Measurements from ENCODE around the gene ONECUT3. TPM values are rescaled to one million over a fixed set of nuclear protein-coding genes. Genes with fewer than 3 reads are reported as not detected.

ONECUT3 gene
- total and polyA plus RNA-seq, 8 donors, result 0.13 TPM; not detected in 7

- Histone ChIP-seq H3K4me1 (peaks cover 0 to 5% (median 0%) of the 10 kb centered on the region in 3 donors), H3K36me3 (peaks cover 0 to under 1% (median 0%) of the 10 kb centered on the region in 3 donors), H3K27me3 (no peaks in the 10 kb centered on the region), H3K4me3 (no peak overlapping the region), H3K9me3 (no peaks in the 10 kb centered on the region), H3K27ac (no peak overlapping the region)
- TF ChIP-seq CTCF (IDR thresholded peaks at IDR 0.05), result no peak
- intact Hi-C loops (cut with DNase I), result no loop called here
- ATAC-seq (no peak), FAIRE-seq (no peak), DNase-seq (peak in 2 of 6 donors; percentile 39 to 79)
- WGBS, 2 donors, result 82 to 89% methylated on average over 18 to 19 of the region's 19 CpGs
These were observed 57.3 kb downstream of the ONECUT3 start for GRCh38 chr19:1810439-1811160.

- DNase-seq (peak; percentile 66 to 93 (median 90)), FAIRE-seq (no peak), ATAC-seq (peak; percentile 15 to 62 (median 50))
- peak overlapping the region in 2 of 4 donors; percentile 47 to 59 for H3K4me3 ChIP-seq
- no peaks in the 10 kb centered on the region for H3K9me3 ChIP-seq
- H3K27ac ChIP-seq, result peak overlapping the region in 1 of 4 donors; percentile 53
- WGBS, 2 donors, result 15 to 22% methylated on average over 9 to 13 of the region's 13 CpGs
- peaks cover 0 to 5% (median 0%) of the 10 kb centered on the region in 3 donors for H3K4me1 ChIP-seq
- no peaks in the 10 kb centered on the region for H3K27me3 ChIP-seq
- TF ChIP-seq CTCF (IDR thresholded peaks at IDR 0.05), result no peak
- intact Hi-C loops (cut with DNase I), result no loop called here
- peaks cover 0 to 9% (median 3%) of the 10 kb centered on the region in 3 donors for H3K36me3 ChIP-seq
These were observed 58.2 kb downstream of the ONECUT3 start for GRCh38 chr19:1811472-1811894.

DNA sequence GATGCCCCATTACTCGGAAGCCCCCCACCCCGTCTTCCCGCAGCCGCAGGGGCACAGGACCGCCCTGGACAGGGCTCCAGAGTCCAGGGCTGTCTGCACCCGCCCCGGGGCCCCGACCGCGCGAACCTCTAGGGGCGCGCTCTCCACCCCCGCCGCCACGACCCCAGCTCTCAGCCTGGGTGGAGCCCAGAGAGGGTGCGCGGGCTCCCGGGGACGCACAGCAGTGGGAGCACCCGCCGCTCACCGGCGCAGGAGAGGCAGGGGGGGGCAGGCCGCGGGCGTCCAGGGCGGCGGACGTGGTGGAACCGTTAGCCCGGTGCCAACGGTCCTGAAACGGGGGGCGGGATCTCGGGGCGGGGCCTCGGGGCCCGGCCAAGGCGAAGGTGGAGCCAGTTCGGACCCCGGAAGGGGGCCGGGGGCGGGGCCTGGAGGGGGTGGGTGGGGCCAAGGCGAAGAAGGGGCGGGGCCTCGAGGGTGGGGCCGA is 58.7 kb downstream of the ONECUT3 start, which contains the start of gene ATP8B3:
Gene ATP8B3, minus strand, starts transcription at position 335 of the 484 bp plus-strand sequence. CDS start 540 bp downstream, outside the sequence.
- TF ChIP-seq CTCF (IDR thresholded peaks at IDR 0.05), result no peak
- H3K36me3 ChIP-seq, result peaks cover 0 to 14% (median 3%) of the 10 kb centered on the region in 3 donors
- 2 to 3% methylated on average over 32 to 48 of the region's 48 CpGs for whole genome bisulfite sequencing, 2 donors
- DNase-seq, result peak in 2 of 6 donors; percentile 87
- H3K9me3 ChIP-seq, result no peaks in the 10 kb centered on the region
- ATAC-seq, result peak in 1 of 4 donors; percentile 8
- intact Hi-C loops (cut with DNase I), result no loop called here
- H3K27me3 ChIP-seq, result no peaks in the 10 kb centered on the region
- H3K27ac ChIP-seq, result peak within 1 kb of the TSS in 2 of 4 donors; percentile 41 to 53
- peak within 1 kb of the TSS; percentile 16 to 59 (median 37) for H3K4me3 ChIP-seq
- H3K4me1 ChIP-seq, result peaks cover 0 to 5% (median 0%) of the 10 kb centered on the region in 3 donors
- no peak for FAIRE-seq

DNA sequence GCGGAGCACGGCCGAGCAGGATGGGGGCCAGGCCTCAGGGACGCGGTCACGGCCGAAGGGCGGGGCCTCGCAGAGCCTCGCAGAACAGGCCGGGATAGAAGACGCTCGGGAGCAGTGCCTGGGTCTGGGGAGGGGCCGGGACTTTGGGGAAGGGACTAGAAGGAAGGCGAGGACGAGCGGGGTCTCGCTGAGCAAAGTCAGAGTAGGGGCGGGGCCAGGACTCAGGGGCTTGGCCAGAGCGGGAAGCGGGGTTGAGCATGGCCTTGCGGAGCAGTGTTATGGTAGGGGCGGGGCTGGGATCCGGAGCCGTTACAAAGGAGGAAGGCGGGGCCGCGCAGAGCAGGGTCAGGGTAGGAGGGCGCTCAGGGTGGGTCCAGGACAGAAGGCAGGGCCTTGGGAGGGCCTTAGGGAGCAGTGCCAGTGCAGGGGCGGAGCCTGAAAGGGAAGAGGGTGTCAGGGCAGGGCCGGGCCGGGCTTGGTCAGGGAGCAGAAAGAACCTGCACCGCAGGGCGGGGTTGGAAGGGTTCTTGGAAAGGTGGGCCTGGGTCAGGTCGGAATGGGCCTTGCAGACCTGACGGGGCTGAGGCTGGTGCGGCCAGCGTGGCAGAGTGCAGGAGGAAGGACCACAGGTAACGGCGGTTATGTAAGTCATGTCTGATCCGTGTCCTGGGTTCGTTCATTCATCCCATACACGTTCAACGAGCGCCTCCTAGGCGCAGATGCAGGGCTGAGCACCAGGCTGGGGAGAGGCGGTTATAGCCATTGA is 59.3 kb downstream of the ONECUT3 start:
- Histone ChIP-seq H3K36me3 (peaks cover 0 to 20% (median 3%) of the 10 kb centered on the region in 3 donors), H3K4me1 (peaks cover 0 to 5% (median 0%) of the 10 kb centered on the region in 3 donors), H3K9me3 (no peaks in the 10 kb centered on the region), H3K27ac (peak overlapping the region in 2 of 4 donors; percentile 41 to 53), H3K4me3 (peak overlapping the region; percentile 16 to 59 (median 37)), H3K27me3 (no peaks in the 10 kb centered on the region)
- peak; percentile 86 to 96 (median 90) for DNase-seq
- 1% methylated on average over 41 to 47 of the region's 47 CpGs for WGBS, 2 donors
- FAIRE-seq, result no peak
- ATAC-seq, result peak; percentile 84 to 90 (median 88)
- intact Hi-C loops (cut with DNase I), result no loop called here
- peak in 3 of 4 donors; percentile 10 to 22 (median 14) for TF ChIP-seq CTCF (IDR thresholded peaks at IDR 0.05)

All from pancreas (tissue), 10 donors.